ENCODE measurements around the gene F12.

The F12 gene

GRCh38 chr5:177431317-177432142 lies 22.2 kb upstream of the F12 start:
- TF ChIP-seq MYC (IDR thresholded peaks at IDR 0.05; ENCODE audit: low read depth, low read length) (peak; percentile 41; the same call in 1 of the 2 replicates), POLR2A (IDR thresholded peaks at IDR 0.05; ENCODE audit: extremely low read depth, insufficient read length) (no peak), CTCF (IDR thresholded peaks at IDR 0.05; ENCODE audit: low read depth, low read length) (no peak), MAX (IDR thresholded peaks at IDR 0.05; ENCODE audit: low read depth, low read length) (peak; percentile 78)
- peak; percentile 31 for DNase-seq (ENCODE audit: low read depth)
- no peak overlapping the region for H3K4me3 ChIP-seq (ENCODE audit: low read depth, low read length)

- no peak overlapping the region for H3K4me3 ChIP-seq (ENCODE audit: low read depth, low read length)
- DNase-seq (ENCODE audit: low read depth) = no peak
- TF ChIP-seq MYC (IDR thresholded peaks at IDR 0.05; ENCODE audit: low read depth, low read length) (no peak), MAX (IDR thresholded peaks at IDR 0.05; ENCODE audit: low read depth, low read length) (no peak), POLR2A (IDR thresholded peaks at IDR 0.05; ENCODE audit: extremely low read depth, insufficient read length) (no peak), CTCF (IDR thresholded peaks at IDR 0.05; ENCODE audit: low read depth, low read length) (no peak)
Measured at GRCh38 chr5:177430972-177431316, 21.6 kb upstream of the F12 start.

GRCh38 chr5:177430140-177430951 lies 21.0 kb upstream of the F12 start:
- peak overlapping the region; percentile 55 for H3K4me3 ChIP-seq (ENCODE audit: low read depth, low read length)
- TF ChIP-seq MYC (IDR thresholded peaks at IDR 0.05; ENCODE audit: low read depth, low read length) = no peak
- no peak for TF ChIP-seq POLR2A (IDR thresholded peaks at IDR 0.05; ENCODE audit: extremely low read depth, insufficient read length)
- DNase-seq (ENCODE audit: low read depth) = no peak

GRCh38 chr5:177429248-177430040 lies 20.1 kb upstream of the F12 start:
- DNase-seq (ENCODE audit: low read depth) = peak; percentile 99
- H3K4me3 ChIP-seq (ENCODE audit: low read depth, low read length) = peak overlapping the region; percentile 96
- TF ChIP-seq CTCF (IDR thresholded peaks at IDR 0.05; ENCODE audit: low read depth, low read length) (no peak), POLR2A (IDR thresholded peaks at IDR 0.05; ENCODE audit: extremely low read depth, insufficient read length) (no peak), MAX (IDR thresholded peaks at IDR 0.05; ENCODE audit: low read depth, low read length) (peak; percentile 82), MYC (IDR thresholded peaks at IDR 0.05; ENCODE audit: low read depth, low read length) (peak; percentile 76)

GRCh38 chr5:177428574-177429217 lies 19.3 kb upstream of the F12 start:
- no peak for DNase-seq (ENCODE audit: low read depth)
- TF ChIP-seq CTCF (IDR thresholded peaks at IDR 0.05; ENCODE audit: low read depth, low read length) (no peak), MAX (IDR thresholded peaks at IDR 0.05; ENCODE audit: low read depth, low read length) (no peak), MYC (IDR thresholded peaks at IDR 0.05; ENCODE audit: low read depth, low read length) (no peak), POLR2A (IDR thresholded peaks at IDR 0.05; ENCODE audit: extremely low read depth, insufficient read length) (no peak)
- H3K4me3 ChIP-seq (ENCODE audit: low read depth, low read length) = peak overlapping the region; percentile 96

All from NB4 (cell line).